Camera-type eye (tissue), 1 donor: Measurements from ENCODE around the gene COA1. TPM values are rescaled to one million over a fixed set of nuclear protein-coding genes. Genes with fewer than 3 reads are reported as not detected.

Source experiments
- total RNA-seq: library from RNA; depleted of rRNA; stranded (reverse); fragments of >200 nt; gene quantifications from one replicate; pipeline ENCODE4 v1.2.3, GENCODE V29; 2014

Gene COA1, protein sequence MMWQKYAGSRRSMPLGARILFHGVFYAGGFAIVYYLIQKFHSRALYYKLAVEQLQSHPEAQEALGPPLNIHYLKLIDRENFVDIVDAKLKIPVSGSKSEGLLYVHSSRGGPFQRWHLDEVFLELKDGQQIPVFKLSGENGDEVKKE
- total RNA-seq, result 83.8 TPM

GRCh38 chr7:43729214-43729923 lies at the start of gene COA1:
Gene COA1 (minus strand): TSS chr7:43729523. CDS start chr7:43648614, 80,909 bp downstream.

DNA sequence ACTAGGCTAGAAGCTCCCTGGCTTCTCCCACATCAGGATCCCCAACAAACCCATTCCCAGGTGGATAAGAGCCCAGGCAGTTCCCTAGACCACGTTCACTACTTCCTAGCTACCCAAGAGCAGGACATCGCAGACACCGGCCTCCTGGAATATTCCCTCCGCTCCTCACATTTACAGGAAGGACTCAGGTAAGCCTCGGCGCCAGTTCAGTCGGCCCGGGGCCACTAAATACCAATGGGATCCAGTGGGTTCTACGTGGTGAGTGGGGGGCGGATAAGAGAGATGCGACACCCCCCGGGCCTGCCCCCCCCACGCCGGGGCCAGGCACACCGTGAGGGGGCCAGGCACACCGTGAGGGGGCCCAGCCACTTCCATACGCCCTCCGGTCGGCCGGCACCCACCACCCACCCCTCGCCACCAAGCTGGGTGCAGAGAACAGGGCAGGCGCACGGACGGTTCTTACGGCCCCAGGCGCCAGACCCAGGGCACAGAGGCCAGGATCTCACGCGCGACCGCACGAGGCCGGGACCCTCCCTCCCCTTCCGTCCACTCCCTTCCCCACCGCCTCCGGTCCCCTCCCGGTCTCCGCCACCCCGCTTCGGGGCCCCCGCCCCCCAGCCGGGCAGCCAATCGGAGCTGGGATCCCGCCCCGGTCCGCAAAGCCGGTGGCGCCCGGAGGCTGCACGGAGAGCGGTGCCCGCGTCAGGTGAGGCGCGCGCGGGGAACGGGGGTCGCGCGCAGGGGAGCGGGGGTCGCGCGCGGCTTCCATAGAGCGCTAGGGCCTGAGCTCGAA lies 28.9 kb upstream of the COA1 start, which contains the start of gene BLVRA:
TSS of gene BLVRA (plus strand) at position 652 of the 793 bp plus-strand sequence. CDS start 12,479 bp downstream, outside the sequence.

Other genes starting within 250 kb of the COA1 start
- 16.1 TPM for gene STK17A, start 146.4 kb downstream of the COA1 start, total RNA-seq
- 18.3 TPM for gene BLVRA, start 29.2 kb upstream of the COA1 start, total RNA-seq
- 43.3 TPM for gene MRPS24, start 140.0 kb upstream of the COA1 start, total RNA-seq
- 39.3 TPM for gene URGCP, start 177.1 kb upstream of the COA1 start, total RNA-seq
- gene UBE2D4, start 196.9 kb upstream of the COA1 start, total RNA-seq, result 16.0 TPM